GM19397 (cell line): ENCODE measurements around the gene STAT5B.
"Not testable (repeated sequence)": the region's sequence is repeated elsewhere in the genome, so short reads cannot be mapped to it uniquely, and the experiment has no call there.

Source experiments
- ATAC-seq: cut with Tn5 transposase; IDR thresholded peaks from one replicate; pipeline ENCODE4 v1.9.1; 2021; ENCODE audit warnings: mild to moderate bottlenecking, moderate library complexity; ENCODE audit not compliant: unreplicated experiment

STAT5B gene

GRCh38 chr17:42306385-42306667 is 30.1 kb upstream of the STAT5B start:
- ATAC-seq = no peak

DNA sequence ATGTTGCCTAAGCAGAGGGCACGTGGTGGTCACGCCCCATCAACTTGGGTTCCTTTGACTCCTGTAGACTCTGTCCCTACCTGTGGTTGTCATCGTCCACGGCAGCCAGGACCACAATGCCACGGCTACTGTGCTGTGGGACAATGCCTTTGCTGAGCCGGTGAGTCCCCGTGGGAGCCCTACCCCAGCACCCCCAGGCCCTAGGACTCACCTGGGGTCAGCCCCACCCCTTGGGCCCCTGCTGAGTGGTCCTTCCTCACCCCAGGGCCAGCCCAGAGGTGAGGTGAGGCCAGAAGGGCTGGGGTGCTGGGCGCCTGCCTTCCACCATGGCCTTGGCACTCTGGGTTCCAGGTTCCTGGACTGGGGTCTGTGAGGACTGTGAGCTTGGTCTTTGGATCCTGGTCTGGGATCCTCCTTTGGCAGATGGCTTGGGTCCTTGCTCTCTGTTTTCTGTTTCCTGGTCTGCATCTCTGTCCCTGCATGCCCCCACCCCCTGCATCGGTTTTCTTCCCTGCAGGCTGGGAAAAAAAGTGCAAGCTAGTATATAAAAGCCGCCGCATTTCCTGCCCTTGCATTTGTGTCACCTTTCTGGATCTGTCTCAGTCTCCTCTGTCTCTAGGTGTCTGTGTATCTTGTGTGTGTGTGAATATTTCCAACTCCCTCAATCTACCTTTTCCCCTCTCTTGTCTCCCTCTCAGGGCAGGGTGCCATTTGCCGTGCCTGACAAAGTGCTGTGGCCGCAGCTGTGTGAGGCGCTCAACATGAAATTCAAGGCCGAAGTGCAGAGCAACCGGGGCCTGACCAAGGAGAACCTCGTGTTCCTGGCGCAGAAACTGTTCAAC is 29.6 kb upstream of the STAT5B start:
- ATAC-seq = no peak

DNA sequence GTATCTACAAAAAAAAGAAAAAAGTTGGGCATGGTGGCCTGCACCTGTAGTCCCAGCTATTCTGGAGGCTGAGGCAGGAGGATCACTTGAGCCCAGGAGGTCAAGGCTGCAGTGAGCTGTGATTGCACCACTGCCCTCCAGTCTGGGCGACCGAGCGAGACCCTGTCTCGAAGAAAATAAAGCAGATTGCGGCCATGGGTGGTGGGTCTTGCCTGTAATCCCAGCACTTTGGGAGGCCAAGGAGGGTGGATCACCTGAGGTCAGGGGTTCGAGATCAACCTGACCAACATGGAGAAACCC is 28.8 kb upstream of the STAT5B start:
- not testable (repeated sequence) for ATAC-seq

GRCh38 chr17:42304187-42305030 is 28.2 kb upstream of the STAT5B start:
- ATAC-seq = no peak

DNA sequence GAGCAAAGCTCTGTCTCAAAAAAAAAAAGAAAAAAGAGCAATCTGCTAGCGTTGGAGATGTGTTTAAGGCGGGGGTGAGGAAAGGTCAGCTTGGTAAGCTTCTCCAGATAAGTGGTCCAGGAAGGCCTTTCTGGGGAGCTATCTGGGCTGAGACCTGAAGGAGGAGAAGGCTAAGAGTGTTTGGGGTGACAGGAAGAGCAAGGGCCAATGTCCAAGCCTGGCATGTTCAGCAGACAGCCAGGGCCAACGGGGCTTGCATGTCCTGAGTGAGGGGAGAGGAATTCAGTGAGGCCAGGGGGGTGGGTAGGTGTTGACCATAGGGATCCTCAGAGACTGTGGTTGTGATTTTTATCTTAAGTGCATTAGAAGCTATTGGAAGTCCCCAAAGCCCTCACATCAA is 27.5 kb upstream of the STAT5B start:
- no peak for ATAC-seq

DNA sequence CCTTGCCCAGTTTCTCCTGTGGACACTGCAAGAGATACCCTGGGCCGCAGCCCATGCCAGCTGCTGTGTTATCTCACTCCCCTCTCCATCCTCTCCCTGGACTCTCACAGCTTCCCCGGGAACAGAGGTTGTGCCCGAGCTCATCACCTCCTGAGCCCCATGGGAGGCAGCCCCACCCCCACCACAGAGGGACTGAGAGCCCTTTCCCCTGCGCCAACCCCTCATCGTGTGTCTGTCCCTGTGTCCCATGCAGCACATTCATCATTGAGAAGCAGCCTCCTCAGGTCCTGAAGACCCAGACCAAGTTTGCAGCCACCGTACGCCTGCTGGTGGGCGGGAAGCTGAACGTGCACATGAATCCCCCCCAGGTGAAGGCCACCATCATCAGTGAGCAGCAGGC is 24.8 kb upstream of the STAT5B start:
- no peak for ATAC-seq

GRCh38 chr17:42299913-42300312 is 23.7 kb upstream of the STAT5B start:
- ATAC-seq = not testable (repeated sequence)

- ATAC-seq = not testable (repeated sequence)
Measured at GRCh38 chr17:42299361-42299760, 23.2 kb upstream of the STAT5B start.

GRCh38 chr17:42297775-42298174 is 21.6 kb upstream of the STAT5B start:
- ATAC-seq = not testable (repeated sequence)

- no peak for ATAC-seq
Measured at GRCh38 chr17:42296012-42296411, 19.8 kb upstream of the STAT5B start.

DNA sequence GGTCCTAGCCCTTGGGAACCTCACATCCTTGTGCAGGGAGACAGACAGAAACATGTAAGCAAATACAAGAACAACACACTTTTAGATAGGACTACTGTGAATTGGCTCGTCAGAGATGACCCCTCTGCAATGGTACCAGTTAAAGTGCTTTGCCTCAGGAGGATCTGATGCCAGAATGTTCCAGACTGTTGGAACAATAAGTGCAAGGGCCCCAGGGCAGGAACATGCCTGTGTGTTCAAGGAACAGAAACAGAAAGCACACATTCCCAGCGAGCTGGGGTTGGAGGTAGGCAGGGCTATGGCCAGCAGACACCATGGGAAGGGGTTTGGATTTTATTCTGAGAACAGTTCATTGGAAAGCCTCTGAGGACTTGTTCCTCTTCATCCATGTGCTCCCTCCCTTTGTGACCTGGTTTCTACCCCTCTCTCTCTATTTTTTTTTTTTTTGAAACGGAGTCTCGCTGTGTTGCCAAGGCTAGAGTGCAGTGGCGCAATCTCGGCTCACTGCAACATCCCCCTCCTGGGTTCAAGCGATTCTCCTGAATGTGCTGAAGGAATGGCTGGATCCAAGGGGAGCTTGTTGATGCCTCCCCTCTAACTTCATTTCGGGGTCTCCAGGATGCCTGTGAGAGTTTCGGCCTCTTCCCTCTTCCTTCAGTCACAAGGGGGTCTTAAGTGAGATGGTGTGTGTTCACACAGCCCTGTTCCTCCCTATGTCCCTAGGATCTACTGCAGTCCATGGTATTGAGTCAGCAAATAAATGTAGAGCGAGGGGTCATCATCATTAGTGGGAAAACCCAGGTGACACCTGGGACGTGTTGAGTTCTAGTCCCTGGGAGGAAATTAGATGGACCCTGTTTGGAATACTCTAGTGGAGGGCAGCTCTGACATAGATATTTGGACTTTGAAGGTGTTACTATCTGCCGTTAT is 18.5 kb upstream of the STAT5B start:
- ATAC-seq = no peak

DNA sequence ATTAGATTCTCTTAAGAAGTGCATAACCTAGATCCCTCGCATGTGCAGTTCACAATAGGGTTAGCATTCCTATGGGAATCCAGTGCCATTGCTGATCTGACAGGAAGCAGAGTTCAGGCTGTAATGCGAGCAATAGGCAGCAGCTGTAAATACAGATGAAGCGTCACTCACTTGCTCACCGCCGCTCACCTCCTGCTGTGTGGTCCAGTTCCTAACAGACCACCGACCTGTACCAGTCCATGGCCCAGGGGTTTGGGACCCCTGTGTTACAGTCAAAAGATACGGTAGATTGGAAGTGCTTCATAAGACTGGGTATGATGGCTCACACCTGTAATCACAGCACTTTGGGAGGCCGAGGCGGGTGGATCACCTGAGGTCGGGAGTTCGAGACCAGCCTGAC is 14.9 kb upstream of the STAT5B start:
- no peak for ATAC-seq

GRCh38 chr17:42290577-42290976 is 14.4 kb upstream of the STAT5B start:
- no peak for ATAC-seq

DNA sequence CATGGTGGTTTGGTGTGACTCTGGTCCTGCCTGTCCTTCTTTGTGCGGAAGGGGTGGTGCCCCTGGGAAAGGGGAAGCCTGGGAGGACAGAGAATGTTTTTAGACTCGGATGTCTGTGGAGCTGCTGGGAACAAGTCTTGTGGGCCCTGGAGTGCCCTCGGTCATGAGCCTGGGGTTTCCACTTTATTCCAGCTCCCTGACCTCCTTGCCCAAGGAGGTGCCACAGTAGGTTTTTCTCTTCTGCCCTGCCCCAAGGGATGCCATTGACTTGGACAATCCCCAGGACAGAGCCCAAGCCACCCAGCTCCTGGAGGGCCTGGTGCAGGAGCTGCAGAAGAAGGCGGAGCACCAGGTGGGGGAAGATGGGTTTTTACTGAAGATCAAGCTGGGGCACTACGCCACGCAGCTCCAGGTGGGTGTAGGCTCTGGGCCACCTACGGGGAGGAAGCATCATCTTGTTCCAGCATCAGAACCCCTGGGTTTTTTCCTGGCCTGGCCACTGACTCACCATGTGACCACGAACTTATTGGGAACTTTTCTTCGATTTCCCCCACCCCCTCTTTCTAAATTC is 13.5 kb upstream of the STAT5B start:
- ATAC-seq = no peak

GRCh38 chr17:42288803-42289610 is 12.8 kb upstream of the STAT5B start:
- ATAC-seq = peak; percentile 14

- peak; percentile 65 for ATAC-seq
Measured at GRCh38 chr17:42287977-42288802, 12.0 kb upstream of the STAT5B start, which contains the start of gene STAT5A. TSS of gene STAT5A (plus strand) at chr17:42288498. CDS start at chr17:42289412, 914 bp downstream.

DNA sequence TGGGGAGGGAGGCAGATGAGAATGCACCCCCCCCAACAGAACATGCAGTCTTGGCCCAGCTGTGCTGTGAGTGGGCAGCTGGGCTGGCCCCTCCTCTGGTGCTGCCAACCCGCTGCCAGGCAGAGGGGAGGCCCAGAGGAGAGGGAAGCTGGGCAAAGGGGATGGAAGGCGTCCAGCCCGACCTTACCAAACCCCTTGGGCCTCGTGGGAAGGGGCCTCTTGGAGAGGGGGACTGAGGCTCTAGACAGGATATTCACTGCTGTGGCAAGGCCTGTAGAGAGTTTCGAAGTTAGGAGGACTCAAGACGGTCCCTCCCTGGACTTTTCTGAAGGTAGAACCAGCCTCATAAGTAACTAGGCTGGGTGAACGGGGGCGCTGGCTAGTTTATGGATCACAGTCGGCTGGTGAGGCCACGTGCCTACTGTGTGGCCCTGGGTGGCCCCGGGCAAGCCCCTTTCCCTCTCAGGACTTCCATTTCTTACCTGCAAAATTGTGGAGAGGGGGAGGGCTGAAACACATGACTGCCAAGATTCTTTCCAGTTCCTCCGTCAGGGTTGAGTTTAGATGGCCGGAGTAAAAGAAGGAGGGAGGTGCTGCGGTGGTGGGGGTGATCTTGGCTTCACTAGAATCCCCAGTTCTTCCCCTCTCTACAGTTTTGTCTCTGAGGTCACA is 11.2 kb upstream of the STAT5B start:
- ATAC-seq = no peak

DNA sequence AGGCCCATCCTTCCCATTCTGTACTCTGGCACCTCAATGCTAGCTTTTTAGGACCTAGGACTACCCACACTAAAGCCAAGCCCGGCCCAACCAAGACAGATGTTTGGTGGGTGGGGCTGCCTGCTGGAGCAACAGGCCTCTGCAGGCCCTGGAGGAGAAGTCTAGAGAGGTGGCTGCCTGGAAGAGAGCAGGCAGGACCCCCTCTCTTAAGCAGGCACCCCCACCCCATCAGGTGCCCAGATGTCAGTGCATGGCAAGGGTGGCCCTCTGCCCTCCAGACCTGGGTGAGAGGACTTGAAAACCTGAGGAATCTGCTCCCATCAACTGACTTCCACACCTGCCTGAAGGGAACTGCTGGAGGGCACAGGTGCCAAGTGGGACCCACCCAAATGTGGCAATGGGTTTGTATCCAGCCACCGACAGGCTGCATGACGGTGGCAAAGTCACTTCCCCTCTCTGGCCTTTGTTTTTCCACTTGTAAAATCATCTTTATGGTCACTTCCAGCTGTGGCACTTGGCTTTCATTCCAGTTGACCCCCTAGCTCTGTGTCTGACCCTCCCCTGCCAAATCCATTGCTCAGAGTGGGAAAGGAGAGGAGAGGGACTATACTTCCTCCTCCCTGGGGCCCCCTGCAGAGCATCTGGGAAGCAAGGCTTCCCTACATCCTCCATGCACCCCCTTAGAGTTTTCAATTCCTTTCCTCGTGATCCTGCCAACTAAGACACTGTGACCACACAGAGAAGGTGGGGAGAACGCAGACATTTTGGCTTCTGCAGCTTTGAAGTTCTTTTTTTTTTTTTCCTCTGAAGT is 10.4 kb upstream of the STAT5B start:
- no peak for ATAC-seq
